Muscle layer of colon (tissue), 2 donors: Measurements from ENCODE around the gene ACAD9.
"Not testable (repeated sequence)": the region's sequence is repeated elsewhere in the genome, so short reads cannot be mapped to it uniquely, and the experiment has no call there.

Experiments used
- H3K27ac ChIP-seq: one replicate; pipeline ENCODE4 v1.7.0; 2013; ENCODE audit warnings: low read depth, mild to moderate bottlenecking, low read length, moderate library complexity
- H3K27me3 ChIP-seq, 2 donors: one replicate each; pipeline ENCODE4 v1.7.0; 2013; ENCODE audit warnings: low read length in 2 of 2, mild to moderate bottlenecking in 2 of 2; ENCODE audit not compliant: insufficient read depth in 2 of 2, control insufficient read depth in 1 of 2
- H3K36me3 ChIP-seq: one replicate; pipeline ENCODE4 v1.7.0; 2013; ENCODE audit warnings: mild to moderate bottlenecking, low read length; ENCODE audit not compliant: insufficient read depth
- H3K4me1 ChIP-seq: one replicate; pipeline ENCODE4 v1.7.0; 2013; ENCODE audit warnings: mild to moderate bottlenecking, low read length; ENCODE audit not compliant: insufficient read depth
- H3K4me3 ChIP-seq, 2 donors: one replicate each; pipeline ENCODE4 v1.7.0; 2013; ENCODE audit warnings: low read length in 2 of 2, low read depth in 1 of 2, mild to moderate bottlenecking in 1 of 2, moderate library complexity in 1 of 2
- H3K9ac ChIP-seq: one replicate; pipeline ENCODE4 v1.7.0; 2013; ENCODE audit warnings: low read length
- H3K9me3 ChIP-seq: one replicate; pipeline ENCODE4 v1.7.0; 2013; ENCODE audit warnings: mild to moderate bottlenecking, low read length
- donor health status: abdominal sarcoma.
- donor health status: Adenocarcinoma of cecum.

ACAD9 gene

DNA sequence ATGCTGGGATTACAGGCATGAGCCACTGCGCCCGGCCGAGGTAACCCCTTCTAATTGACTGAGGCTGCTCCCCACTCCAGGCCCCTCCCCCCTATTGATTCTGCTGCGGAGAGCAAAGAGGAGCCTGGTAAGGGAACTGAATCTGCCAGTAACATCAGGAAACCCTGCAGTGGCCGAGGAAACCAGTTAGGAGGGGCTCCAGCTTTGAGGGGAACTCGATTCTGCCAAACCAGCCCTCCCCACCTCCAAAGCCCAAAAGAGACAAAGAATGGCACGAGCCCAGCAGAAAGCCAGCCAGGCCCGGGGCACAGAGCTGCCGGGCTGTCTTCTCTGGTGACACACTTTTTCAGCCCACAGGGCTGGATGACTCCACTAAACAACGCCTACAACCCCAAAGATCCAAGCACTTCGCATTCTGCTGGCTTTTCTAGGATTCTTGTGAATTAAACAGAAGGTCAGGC is 15.0 kb upstream of the ACAD9 start:
- peaks cover 14% of the 10 kb centered on the region for H3K9me3 ChIP-seq
- no peak overlapping the region for H3K4me3 ChIP-seq
- H3K9ac ChIP-seq = no peak overlapping the region
- no peaks in the 10 kb centered on the region for H3K4me1 ChIP-seq
- no peaks in the 10 kb centered on the region for H3K36me3 ChIP-seq
- H3K27ac ChIP-seq = no peak overlapping the region
- no peaks in the 10 kb centered on the region for H3K27me3 ChIP-seq

DNA sequence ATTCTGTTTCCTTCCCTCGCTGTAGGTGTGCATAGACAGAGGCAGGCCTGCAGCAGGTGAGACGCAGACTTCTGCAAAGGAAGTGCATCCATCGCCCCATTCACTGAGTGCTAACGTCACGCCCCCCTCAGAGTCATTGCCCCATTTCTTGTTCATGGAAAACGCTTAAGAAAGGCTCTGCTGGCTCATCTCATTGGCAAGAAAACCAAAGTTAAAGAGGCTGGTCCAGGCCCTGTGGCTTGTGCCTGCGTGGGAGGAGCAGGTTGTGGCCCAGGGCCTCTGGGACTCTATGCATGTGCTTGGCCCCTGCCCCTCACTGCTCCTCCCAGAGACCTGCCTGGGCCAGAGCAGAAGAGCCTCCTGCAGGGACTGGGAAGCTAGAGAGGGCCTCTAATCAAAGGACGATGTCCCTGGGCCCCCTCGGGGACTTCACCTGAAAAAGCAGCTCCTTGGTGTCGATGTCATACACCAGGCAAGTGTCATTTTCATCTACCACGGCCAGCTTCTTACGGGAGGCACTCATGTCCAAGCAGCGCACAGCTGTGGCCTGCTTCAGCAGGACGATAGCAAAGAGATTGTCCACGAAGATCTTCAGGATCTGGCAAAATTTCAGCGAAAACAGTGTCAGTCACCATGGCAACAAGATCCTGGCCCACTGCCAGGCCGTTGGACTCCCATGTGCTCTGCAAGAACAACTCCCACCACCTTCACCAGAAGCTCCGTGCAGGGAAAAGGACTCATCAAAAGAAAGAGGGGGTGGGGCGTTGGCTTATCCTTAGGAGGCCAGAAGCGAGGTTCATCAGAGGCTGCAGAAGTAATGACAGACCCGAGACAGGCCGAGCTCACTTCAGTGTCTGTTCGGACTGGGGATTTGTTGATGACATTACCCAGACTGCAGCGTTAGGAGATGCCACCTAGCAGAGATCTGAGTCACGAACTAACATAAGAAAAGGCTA is 14.3 kb upstream of the ACAD9 start:
- not testable (repeated sequence) for H3K27ac ChIP-seq, H3K4me1 ChIP-seq, H3K27me3 ChIP-seq, H3K36me3 ChIP-seq, H3K9me3 ChIP-seq, H3K9ac ChIP-seq, H3K4me3 ChIP-seq

DNA sequence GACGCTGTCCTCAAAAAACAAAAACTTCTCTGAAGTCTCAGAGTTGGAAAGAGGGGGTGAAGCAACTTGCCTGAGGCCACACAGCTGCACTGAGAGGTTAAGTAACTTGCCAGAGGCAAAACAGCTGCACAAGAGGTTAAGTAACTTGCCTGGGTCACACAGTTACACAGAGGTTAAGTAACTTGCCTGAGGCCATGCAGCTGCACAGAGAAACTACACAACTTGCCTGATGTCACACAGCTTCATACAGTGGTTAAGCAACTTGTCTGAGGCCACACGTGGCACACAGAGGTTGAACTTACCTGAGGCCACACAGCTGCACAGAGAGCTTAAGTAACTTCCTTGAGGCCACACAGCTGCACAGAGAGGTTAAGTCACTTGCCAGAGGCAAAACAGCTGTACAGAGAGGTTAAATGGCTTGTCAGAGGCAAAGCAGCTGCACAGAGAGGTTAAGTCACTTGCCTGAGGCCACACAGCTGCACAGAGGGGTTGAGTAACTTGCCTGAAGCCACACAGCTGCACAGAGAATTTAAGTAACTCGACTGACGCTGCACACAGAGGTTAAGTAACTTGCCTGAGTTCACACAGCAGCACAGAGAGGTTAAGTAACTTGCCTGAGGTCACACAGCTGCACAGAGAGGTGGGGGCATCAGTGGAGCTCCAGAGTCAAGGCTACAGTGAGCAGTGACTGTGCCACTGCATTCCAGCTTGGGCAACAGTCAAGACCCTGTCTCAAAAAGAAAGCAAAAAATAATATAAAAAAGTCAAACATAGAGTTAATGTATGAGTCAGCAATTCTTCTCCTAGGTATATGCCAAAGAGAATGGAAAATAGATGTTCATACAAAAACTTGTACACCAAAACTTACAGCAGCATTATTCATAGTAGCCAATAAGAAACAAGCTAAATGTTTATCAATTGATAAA is 12.0 kb upstream of the ACAD9 start:
- Histone ChIP-seq H3K4me3 (no peak overlapping the region), H3K9ac (no peak overlapping the region), H3K36me3 (no peaks in the 10 kb centered on the region), H3K9me3 (no peaks in the 10 kb centered on the region), H3K27ac (no peak overlapping the region), H3K4me1 (no peaks in the 10 kb centered on the region), H3K27me3 (no peaks in the 10 kb centered on the region)

GRCh38 chr3:128870347-128870746 is 9.1 kb upstream of the ACAD9 start:
- Histone ChIP-seq H3K36me3 (no peaks in the 10 kb centered on the region), H3K9me3 (no peaks in the 10 kb centered on the region), H3K4me3 (no peak overlapping the region), H3K27ac (no peak overlapping the region), H3K27me3 (no peaks in the 10 kb centered on the region), H3K9ac (no peak overlapping the region), H3K4me1 (no peaks in the 10 kb centered on the region)

DNA sequence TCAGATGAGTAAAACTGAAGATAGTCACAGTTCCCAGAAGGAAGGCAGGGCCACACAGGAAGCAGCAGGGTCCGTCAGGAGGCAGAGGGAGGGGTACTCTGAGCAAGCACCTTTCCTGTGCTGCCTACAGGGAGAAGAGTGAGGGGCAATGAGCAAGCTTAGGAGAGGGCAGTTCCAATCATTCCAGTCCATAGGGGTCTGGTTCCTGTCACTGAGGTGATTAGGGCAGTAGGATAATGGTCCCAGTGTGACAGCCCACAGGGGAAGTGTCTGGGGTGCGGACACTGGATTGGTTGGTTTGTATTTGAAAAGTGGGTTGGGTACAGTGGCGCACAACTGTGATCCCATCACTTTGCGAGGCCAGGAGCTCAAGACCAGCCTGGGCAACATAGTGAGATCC is 7.1 kb upstream of the ACAD9 start:
- Histone ChIP-seq H3K27ac (no peak overlapping the region), H3K36me3 (no peaks in the 10 kb centered on the region), H3K27me3 (no peaks in the 10 kb centered on the region), H3K4me3 (no peak overlapping the region), H3K9ac (no peak overlapping the region), H3K4me1 (no peaks in the 10 kb centered on the region), H3K9me3 (no peaks in the 10 kb centered on the region)

- Histone ChIP-seq H3K9me3 (no peaks in the 10 kb centered on the region), H3K27me3 (no peaks in the 10 kb centered on the region), H3K9ac (no peak overlapping the region), H3K4me3 (no peak overlapping the region), H3K4me1 (peaks cover 2% of the 10 kb centered on the region), H3K27ac (no peak overlapping the region), H3K36me3 (no peaks in the 10 kb centered on the region)
Observed at GRCh38 chr3:128872744-128873143, 6.7 kb upstream of the ACAD9 start.

GRCh38 chr3:128873244-128874022 is 6.0 kb upstream of the ACAD9 start:
- Histone ChIP-seq H3K36me3 (no peaks in the 10 kb centered on the region), H3K9me3 (no peaks in the 10 kb centered on the region), H3K27ac (no peak overlapping the region), H3K4me1 (peaks cover 9% of the 10 kb centered on the region), H3K4me3 (no peak overlapping the region), H3K9ac (no peak overlapping the region), H3K27me3 (no peaks in the 10 kb centered on the region)

DNA sequence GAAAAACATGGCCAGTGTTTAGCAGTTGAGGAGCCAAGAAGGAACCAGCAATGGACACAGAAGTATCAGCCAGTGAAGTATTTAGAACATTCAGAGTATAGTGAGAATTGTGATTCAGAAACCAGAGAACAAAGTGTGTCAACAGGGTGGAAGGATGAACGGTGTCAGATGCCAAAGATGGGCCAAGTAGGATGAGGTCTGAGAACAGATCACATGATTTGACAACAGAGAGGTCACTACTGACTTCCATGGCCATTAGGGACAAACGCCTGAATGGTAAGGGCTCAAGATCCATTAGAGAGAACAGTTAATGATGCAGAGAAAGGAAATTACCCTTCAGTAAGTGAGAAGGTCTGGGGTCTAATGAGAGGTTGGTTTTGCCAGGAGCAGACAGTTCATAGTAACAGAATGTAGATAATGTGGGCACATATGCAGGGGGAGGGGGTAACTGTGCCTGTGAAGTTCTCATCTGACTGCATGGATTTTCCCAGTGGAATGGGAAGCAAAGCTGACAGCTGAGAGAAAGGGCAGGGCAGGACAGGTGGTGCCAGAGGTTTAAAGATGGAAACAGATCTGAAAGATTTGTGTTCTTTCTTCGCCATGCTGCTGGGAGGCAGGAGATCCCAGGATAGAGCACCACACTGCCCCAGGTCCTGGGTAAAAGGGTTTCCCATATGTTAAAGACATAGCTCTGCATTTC is 4.8 kb upstream of the ACAD9 start:
- no peaks in the 10 kb centered on the region for H3K9me3 ChIP-seq
- no peaks in the 10 kb centered on the region for H3K36me3 ChIP-seq
- no peak overlapping the region for H3K9ac ChIP-seq
- H3K4me3 ChIP-seq = no peak overlapping the region
- peaks cover 10% of the 10 kb centered on the region for H3K4me1 ChIP-seq
- no peaks in the 10 kb centered on the region for H3K27me3 ChIP-seq
- no peak overlapping the region for H3K27ac ChIP-seq

- no peak overlapping the region for H3K4me3 ChIP-seq
- H3K9me3 ChIP-seq = no peaks in the 10 kb centered on the region
- no peaks in the 10 kb centered on the region for H3K36me3 ChIP-seq
- no peak overlapping the region for H3K9ac ChIP-seq
- no peak overlapping the region for H3K27ac ChIP-seq
- H3K4me1 ChIP-seq = peaks cover 19% of the 10 kb centered on the region
- no peaks in the 10 kb centered on the region for H3K27me3 ChIP-seq
Observed at GRCh38 chr3:128875556-128876120, 3.8 kb upstream of the ACAD9 start.

GRCh38 chr3:128878011-128878457 is 1.4 kb upstream of the ACAD9 start:
- peak overlapping the region; percentile 76 for H3K27ac ChIP-seq
- H3K27me3 ChIP-seq = no peaks in the 10 kb centered on the region
- H3K9ac ChIP-seq = peak overlapping the region; percentile 94
- peaks cover 8% of the 10 kb centered on the region for H3K36me3 ChIP-seq
- H3K4me3 ChIP-seq = peak overlapping the region; percentile 59 to 90
- H3K9me3 ChIP-seq = no peaks in the 10 kb centered on the region
- peaks cover 37% of the 10 kb centered on the region for H3K4me1 ChIP-seq
